AG04450 (cell line): ENCODE measurements around the gene VDR. TPM values are rescaled to one million over a fixed set of nuclear protein-coding genes. Genes with fewer than 3 reads are reported as not detected.

Experiments used
- CTCF ChIA-PET: fragments of 300-600, 350-600 bp; formaldehyde crosslinking; extraction: SDS; loops from one replicate; lab custom pipeline; 2022; ENCODE audit warnings: antibody characterized with exemption, inconsistent platforms; lab: Charles Lee
- POLR2A ChIA-PET: fragments of 350-600 bp; formaldehyde crosslinking; extraction: SDS; loops from one replicate; lab custom pipeline; 2021; ENCODE audit warnings: antibody characterized with exemption, inconsistent platforms; lab: Yijun Ruan, JAX
- DNase-seq: peaks from one replicate; pipeline ENCODE4 v3.0.0-alpha.2; 2011; ENCODE audit warnings: low read depth, low spot score
- H3K27ac ChIP-seq: one replicate; pipeline ENCODE4 v1.5.1; 2012; ENCODE audit warnings: low read depth, low read length, control low read depth
- H3K27me3 ChIP-seq: one replicate; pipeline ENCODE4 v1.6.0; 2012; ENCODE audit warnings: low read length; ENCODE audit not compliant: control insufficient read depth, insufficient read depth
- H3K4me3 ChIP-seq: 2 replicates; pipeline ENCODE4 v1.5.1; 2011; ENCODE audit warnings: mild to moderate bottlenecking, low read depth, low read length, control low read depth
- H3K9me3 ChIP-seq: 2 replicates; pipeline ENCODE4 v1.5.1; 2012; ENCODE audit warnings: low read length; ENCODE audit not compliant: control insufficient read depth, insufficient read depth
- polyA plus RNA-seq: library from polyadenylated mRNA; depleted of rRNA; stranded (reverse); fragments of >200 nt; gene quantifications from 2 replicates; pipeline ENCODE4 v1.2.3, GENCODE V29; 2011
- TF ChIP-seq, protein P1 (sequence below): IDR thresholded peaks from 2 replicates; pipeline ENCODE4 v1.5.1; 2011; ENCODE audit warnings: low read depth, low read length, control low read depth, inconsistent platforms

The VDR gene
- polyA plus RNA-seq, 1 experiment: 11.9 TPM

DNA sequence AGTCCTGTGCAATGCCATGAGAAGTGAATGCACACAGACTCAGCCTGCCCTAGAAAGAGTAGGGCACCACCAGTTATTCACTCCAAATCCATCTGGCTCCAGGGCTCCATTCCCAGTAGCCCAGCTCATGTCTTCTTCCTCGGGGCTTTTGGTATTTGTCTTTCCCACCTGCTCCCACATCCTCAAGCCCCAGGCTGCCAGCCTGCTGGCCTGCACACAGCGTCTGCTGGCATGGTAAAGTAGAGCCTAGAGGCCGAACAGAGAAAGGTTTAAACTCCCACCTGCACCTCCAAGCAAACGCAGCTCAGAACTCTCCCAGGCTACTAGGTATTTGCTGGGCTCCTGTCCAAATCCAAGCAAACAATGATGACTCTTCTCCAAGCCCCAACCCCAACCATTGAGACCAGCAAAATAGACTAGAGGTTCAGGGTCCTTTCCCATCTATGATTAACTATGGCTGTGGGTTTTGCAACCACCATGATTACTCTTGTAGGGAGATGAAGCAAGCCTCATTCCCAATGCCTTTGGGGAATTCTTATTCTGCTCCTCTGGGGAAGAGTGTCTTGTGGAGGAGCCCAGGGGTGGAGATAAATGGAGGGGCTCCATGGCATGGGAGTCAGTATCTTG is 5.2 kb upstream of the VDR start:
- ChIA-PET CTCF (interaction anchor here (1.3 kb wide), 1 partner anchor 53 kb away, joined by 3 read pairs; no protein-coding TSS in a partner anchor), POLR2A (no interaction called here)
- Histone ChIP-seq H3K27me3 (peaks cover 35% of the 10 kb centered on the region), H3K4me3 (no peak overlapping the region), H3K27ac (no peak overlapping the region), H3K9me3 (peaks cover 5% of the 10 kb centered on the region; the same call in 1 of the 2 replicates)
- no peak for DNase-seq
- TF ChIP-seq, protein P1, sequence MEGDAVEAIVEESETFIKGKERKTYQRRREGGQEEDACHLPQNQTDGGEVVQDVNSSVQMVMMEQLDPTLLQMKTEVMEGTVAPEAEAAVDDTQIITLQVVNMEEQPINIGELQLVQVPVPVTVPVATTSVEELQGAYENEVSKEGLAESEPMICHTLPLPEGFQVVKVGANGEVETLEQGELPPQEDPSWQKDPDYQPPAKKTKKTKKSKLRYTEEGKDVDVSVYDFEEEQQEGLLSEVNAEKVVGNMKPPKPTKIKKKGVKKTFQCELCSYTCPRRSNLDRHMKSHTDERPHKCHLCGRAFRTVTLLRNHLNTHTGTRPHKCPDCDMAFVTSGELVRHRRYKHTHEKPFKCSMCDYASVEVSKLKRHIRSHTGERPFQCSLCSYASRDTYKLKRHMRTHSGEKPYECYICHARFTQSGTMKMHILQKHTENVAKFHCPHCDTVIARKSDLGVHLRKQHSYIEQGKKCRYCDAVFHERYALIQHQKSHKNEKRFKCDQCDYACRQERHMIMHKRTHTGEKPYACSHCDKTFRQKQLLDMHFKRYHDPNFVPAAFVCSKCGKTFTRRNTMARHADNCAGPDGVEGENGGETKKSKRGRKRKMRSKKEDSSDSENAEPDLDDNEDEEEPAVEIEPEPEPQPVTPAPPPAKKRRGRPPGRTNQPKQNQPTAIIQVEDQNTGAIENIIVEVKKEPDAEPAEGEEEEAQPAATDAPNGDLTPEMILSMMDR: no peak

DNA sequence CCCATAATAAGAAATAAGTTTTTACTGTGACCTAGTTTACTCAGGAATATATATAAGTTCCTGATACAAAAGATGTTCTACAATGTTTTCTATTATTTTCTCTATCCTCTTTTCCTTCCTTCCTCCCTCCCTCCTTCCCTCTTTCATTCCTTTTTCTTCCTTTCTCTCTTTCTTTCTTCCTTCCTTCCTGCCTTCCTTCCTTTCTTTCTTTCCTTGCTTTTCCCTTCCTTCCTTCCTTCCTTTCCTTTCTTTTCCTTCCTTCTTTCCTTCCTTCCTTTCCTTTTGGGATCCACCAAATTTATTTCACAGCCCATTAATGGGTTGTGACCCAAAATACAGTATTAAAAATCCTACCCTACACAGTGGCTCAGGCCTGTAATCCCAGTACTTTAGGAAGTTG is 3.9 kb upstream of the VDR start:
- Histone ChIP-seq H3K4me3 (no peak overlapping the region), H3K27ac (no peak overlapping the region), H3K27me3 (peaks cover 38% of the 10 kb centered on the region), H3K9me3 (peaks cover 5% of the 10 kb centered on the region; the same call in 1 of the 2 replicates)
- DNase-seq: no peak
- ChIA-PET POLR2A (no interaction called here), CTCF (no interaction called here)
- TF ChIP-seq, protein P1: no peak

DNA sequence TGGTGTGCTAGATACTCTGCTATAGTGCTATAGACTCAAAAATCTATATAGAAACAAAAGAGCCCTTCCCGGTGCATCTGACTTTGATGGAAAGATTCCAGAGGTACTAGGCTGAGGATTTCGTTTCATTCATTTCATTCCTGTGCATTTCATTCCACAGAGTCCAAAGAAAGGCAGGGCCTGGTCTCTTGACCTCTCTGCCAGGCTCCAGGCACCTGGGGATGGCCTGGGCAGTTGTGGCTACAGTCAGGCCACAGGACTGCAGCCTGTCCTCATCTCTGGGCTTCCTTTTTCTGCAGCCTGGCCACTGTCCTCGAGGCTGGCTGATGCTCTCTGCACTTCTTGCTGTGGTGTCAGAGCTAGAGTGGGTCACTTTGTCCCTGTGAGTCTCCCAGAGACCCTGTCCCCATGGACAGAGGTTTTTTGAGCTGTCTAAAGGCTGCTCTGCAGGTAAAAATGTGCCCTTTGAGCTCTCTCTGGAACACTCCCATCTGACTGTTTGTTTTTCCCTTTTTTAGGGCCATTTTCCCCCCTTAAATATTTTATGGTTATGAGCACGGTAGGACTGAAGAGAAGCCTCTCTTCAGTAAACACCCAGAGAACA is 3.2 kb upstream of the VDR start:
- CTCF ChIA-PET: no interaction called here
- Histone ChIP-seq H3K4me3 (no peak overlapping the region), H3K9me3 (peaks cover 5% of the 10 kb centered on the region; the same call in 1 of the 2 replicates), H3K27ac (no peak overlapping the region), H3K27me3 (peaks cover 35% of the 10 kb centered on the region)
- DNase-seq: no peak
- TF ChIP-seq, protein P1: no peak
- POLR2A ChIA-PET: no interaction called here

DNA sequence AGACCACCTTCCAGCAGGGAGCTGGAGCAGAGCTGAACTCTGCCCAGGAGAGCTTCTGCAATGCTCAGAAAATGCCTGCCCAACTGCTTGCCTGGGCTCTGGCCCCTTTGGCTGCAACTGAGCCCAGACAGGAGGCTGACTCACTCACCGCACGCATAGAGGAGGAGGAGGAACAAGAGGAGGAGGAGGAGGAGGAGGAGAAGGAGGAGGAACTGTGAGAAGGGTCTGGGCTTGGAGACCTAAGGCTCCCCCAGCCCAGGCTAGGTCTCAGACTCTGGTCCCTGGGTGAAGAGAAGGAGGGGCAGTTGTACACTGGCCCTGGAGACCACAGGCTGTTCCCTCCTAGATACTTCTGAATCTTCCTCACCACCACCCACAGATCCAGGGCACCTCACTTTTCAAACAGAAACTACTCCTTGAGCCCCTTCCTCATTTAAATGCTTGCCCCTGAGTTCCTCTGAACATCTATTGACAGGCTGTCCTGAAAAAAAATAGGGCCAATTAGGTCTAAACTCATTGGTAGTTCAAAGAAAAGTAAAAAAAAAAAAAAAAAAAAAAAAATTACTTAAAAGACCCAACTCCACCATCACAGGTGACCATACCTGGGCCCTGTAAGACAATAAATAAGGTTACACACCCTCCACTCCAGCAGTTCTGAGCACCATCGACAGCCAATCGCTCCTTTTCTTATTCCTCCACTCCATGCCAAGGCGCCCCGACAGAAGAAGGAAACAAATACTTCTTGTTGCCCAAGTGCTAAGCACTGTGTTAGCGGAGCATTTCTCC is 674 bp downstream of the VDR start:
- TF ChIP-seq, protein P1: no peak
- peaks cover 5% of the 10 kb centered on the region; the same call in 1 of the 2 replicates for H3K9me3 ChIP-seq
- peaks cover 26% of the 10 kb centered on the region for H3K27me3 ChIP-seq
- peak overlapping the region; percentile 79 for H3K4me3 ChIP-seq
- ChIA-PET CTCF (interaction anchor here (0.6 to 2.4 kb wide), 14 partner anchors 9 to 137 kb away, joined by 3 to 10 read pairs (median 4); partner anchors contain the start of gene TMEM106C), POLR2A (interaction anchor here (0.8 to 2.9 kb wide), 4 partner anchors 23 to 45 kb away, joined by 3 to 15 read pairs (median 4); no protein-coding TSS in a partner anchor)
- peak overlapping the region; percentile 83 for H3K27ac ChIP-seq
- DNase-seq: peak; percentile 43
